ENCODE data around the gene MYD88.

MYD88 gene

GRCh38 chr3:38098376-38098723 lies 40.1 kb upstream of the MYD88 start:
- no peak for DNase-seq (ENCODE audit: low read depth)
- no peak for TF ChIP-seq CTCF (conservative IDR thresholded peaks at IDR 0.05; ENCODE audit: low read length)
- no peak overlapping the region for H3K4me3 ChIP-seq (ENCODE audit: low read length)

GRCh38 chr3:38099518-38099917 lies 38.9 kb upstream of the MYD88 start:
- no peak for TF ChIP-seq CTCF (conservative IDR thresholded peaks at IDR 0.05; ENCODE audit: low read length)
- DNase-seq (ENCODE audit: low read depth) = no peak

GRCh38 chr3:38100498-38100897 lies 38.0 kb upstream of the MYD88 start:
- TF ChIP-seq CTCF (conservative IDR thresholded peaks at IDR 0.05; ENCODE audit: low read length) = no peak

More at GRCh38 chr3:38099518-38099917, 38.9 kb upstream of the MYD88 start:
- H3K4me3 ChIP-seq (ENCODE audit: low read length) = no peak overlapping the region

GRCh38 chr3:38101811-38102443 lies 36.5 kb upstream of the MYD88 start:
- no peak for DNase-seq (ENCODE audit: low read depth)
- no peak for TF ChIP-seq CTCF (conservative IDR thresholded peaks at IDR 0.05; ENCODE audit: low read length)
- no peak overlapping the region for H3K4me3 ChIP-seq (ENCODE audit: low read length)

More at GRCh38 chr3:38100498-38100897, 38.0 kb upstream of the MYD88 start:
- no peak for DNase-seq (ENCODE audit: low read depth)
- no peak overlapping the region for H3K4me3 ChIP-seq (ENCODE audit: low read length)

GRCh38 chr3:38102444-38102814 lies 36.0 kb upstream of the MYD88 start:
- H3K4me3 ChIP-seq (ENCODE audit: low read length) = no peak overlapping the region
- no peak for DNase-seq (ENCODE audit: low read depth)
- TF ChIP-seq CTCF (conservative IDR thresholded peaks at IDR 0.05; ENCODE audit: low read length) = no peak

GRCh38 chr3:38105525-38105924 lies 32.9 kb upstream of the MYD88 start:
- no peak overlapping the region for H3K4me3 ChIP-seq (ENCODE audit: low read length)
- DNase-seq (ENCODE audit: low read depth) = no peak
- no peak for TF ChIP-seq CTCF (conservative IDR thresholded peaks at IDR 0.05; ENCODE audit: low read length)

GRCh38 chr3:38107911-38108648 lies 30.4 kb upstream of the MYD88 start:
- no peak for TF ChIP-seq CTCF (conservative IDR thresholded peaks at IDR 0.05; ENCODE audit: low read length)
- DNase-seq (ENCODE audit: low read depth) = no peak
- no peak overlapping the region for H3K4me3 ChIP-seq (ENCODE audit: low read length)
